ENCODE results near the gene SERTAD1.
"Not testable (repeated sequence)": the region's sequence is repeated elsewhere in the genome, so short reads cannot be mapped to it uniquely, and the experiment has no call there.

SERTAD1 gene

GRCh38 chr19:40425450-40426287, at the start of gene SERTAD1:
TSS of gene SERTAD1 (minus strand) at chr19:40425992. CDS start at chr19:40423546, 2,446 bp downstream.
- no peak for FAIRE-seq

GRCh38 chr19:40474737-40475136, 48.9 kb upstream of the SERTAD1 start:
- no peak for FAIRE-seq

GRCh38 chr19:40472516-40472915, 46.7 kb upstream of the SERTAD1 start:
- no peak for FAIRE-seq

GRCh38 chr19:40471111-40471510, 45.3 kb upstream of the SERTAD1 start:
- FAIRE-seq = no peak

GRCh38 chr19:40469011-40469410, 43.2 kb upstream of the SERTAD1 start:
- no peak for FAIRE-seq

- FAIRE-seq = no peak
These were observed 41.4 kb upstream of the SERTAD1 start, which contains the start of gene SPTBN4 for GRCh38 chr19:40466985-40467734. TSS of gene SPTBN4 (plus strand) at chr19:40467001. CDS start at chr19:40472622, 5,621 bp downstream.

GRCh38 chr19:40466219-40466984, 40.6 kb upstream of the SERTAD1 start:
- FAIRE-seq = no peak

- FAIRE-seq = no peak
These were observed 39.9 kb upstream of the SERTAD1 start, which contains the start of gene BLVRB for GRCh38 chr19:40465557-40466218. TSS of gene BLVRB (minus strand) at chr19:40465745. CDS start at chr19:40465688, 57 bp downstream.

- no peak for FAIRE-seq
These were observed 39.3 kb upstream of the SERTAD1 start for GRCh38 chr19:40465025-40465556.

- peak; percentile 33 for FAIRE-seq
These were observed 38.5 kb upstream of the SERTAD1 start for GRCh38 chr19:40464059-40465024.

GRCh38 chr19:40463587-40464037, 37.8 kb upstream of the SERTAD1 start:
- not testable (repeated sequence) for FAIRE-seq

- FAIRE-seq = no peak
These were observed 36.0 kb upstream of the SERTAD1 start for GRCh38 chr19:40461669-40462221.

- FAIRE-seq = no peak
These were observed 34.4 kb upstream of the SERTAD1 start for GRCh38 chr19:40460185-40460584.

GRCh38 chr19:40458597-40458974, 32.8 kb upstream of the SERTAD1 start:
- no peak for FAIRE-seq

GRCh38 chr19:40457953-40458596, 32.3 kb upstream of the SERTAD1 start:
- FAIRE-seq = no peak

- no peak for FAIRE-seq
These were observed 31.3 kb upstream of the SERTAD1 start for GRCh38 chr19:40457048-40457447.

- not testable (repeated sequence) for FAIRE-seq
These were observed 28.2 kb upstream of the SERTAD1 start for GRCh38 chr19:40453943-40454342.

GRCh38 chr19:40453151-40453735, 27.5 kb upstream of the SERTAD1 start:
- FAIRE-seq = no peak

GRCh38 chr19:40452016-40452415, 26.2 kb upstream of the SERTAD1 start:
- FAIRE-seq = no peak

GRCh38 chr19:40450664-40451063, 24.9 kb upstream of the SERTAD1 start:
- no peak for FAIRE-seq

All from islet of Langerhans (tissue), 1 donor.